Myocyte (in vitro differentiated cells): ENCODE results near the gene GBP5. TPM values are rescaled to one million over a fixed set of nuclear protein-coding genes. Genes with fewer than 3 reads are reported as not detected.
"Not testable (repeated sequence)": the region's sequence is repeated elsewhere in the genome, so short reads cannot be mapped to it uniquely, and the experiment has no call there.

Source experiments
- DNase-seq: peaks from one replicate; pipeline ENCODE4 v3.0.0-alpha.2; 2012; ENCODE audit warnings: low read depth
- total RNA-seq: library from RNA; depleted of rRNA; stranded (reverse); fragments of >200 nt; gene quantifications from 2 replicates; pipeline ENCODE4 v1.2.3, GENCODE V29; 2014

The GBP5 gene
- total RNA-seq, 1 donor from 2014 or later: not detected

DNA sequence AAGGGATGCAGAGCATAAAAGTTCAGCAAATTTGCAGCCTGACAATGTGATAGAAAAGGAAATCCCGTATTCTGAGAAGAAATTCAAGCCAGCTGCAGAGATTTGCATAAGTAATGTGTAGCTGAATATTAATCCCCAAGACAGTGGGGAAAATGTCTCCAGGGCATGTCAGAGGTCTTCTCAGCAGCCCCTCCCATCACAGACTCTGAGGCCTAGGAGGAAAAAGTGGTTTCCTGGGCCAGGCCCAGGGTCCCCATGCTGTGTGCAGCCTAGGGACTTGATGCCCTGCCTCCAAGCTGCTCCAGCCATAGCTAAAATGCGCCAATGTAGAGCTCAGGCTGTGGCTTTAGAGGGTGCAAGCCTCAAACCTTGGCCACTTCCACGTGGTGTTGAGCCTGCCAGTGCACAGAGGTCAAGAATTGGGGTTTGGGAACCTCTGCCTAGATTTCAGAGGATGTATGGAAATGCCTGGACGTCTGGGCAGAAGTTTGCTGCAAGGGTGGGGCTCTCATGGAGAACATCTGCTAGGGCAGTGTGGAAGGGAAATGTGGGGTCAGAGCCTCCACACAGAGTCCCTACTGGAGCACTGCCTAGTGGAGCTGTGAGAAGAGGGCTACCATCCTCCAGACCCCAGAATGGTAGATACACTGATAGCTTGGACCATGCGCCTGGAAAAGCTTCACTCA, 11.6 kb upstream of the GBP5 start:
- not testable (repeated sequence) for DNase-seq

DNA sequence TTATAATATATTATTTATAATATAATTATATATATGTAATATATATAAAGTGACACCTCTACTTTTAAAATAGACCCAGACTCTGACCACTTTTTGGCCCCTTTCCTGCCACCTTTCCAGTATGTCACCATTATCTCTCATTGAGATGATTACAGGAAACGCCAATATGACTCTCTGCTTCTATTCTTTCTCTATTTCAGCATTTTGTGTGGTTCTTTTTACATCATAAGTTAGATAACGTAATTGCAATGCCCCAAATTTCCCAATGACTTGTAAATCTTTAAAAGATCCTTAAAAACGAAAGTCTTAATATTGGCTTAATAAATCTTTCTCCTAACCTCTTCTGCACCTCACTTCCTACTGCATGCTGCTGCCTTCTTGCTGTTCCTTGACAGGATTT, 8.1 kb upstream of the GBP5 start:
- DNase-seq: no peak

DNA sequence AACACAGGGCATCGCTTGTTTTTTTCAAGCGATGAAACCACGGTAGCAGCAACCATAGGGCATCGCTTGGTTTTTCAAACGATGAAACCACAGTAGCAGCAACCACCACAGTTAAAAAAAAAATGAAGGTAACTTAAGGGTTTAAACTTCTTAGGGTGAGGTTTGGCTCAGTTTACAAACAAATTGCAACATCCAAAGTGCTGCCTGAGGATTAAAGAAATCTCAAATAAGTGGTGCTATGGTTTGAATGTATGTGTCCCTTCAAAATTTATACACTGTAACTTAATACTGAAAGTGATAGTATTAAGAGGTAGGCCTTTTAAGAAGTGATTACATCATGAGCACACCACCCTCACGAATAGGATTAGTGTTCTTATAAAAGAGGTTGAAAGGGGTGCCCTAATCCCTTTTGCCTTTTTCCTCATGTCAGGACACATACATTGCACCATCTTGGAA, 6.4 kb upstream of the GBP5 start:
- no peak for DNase-seq

DNA sequence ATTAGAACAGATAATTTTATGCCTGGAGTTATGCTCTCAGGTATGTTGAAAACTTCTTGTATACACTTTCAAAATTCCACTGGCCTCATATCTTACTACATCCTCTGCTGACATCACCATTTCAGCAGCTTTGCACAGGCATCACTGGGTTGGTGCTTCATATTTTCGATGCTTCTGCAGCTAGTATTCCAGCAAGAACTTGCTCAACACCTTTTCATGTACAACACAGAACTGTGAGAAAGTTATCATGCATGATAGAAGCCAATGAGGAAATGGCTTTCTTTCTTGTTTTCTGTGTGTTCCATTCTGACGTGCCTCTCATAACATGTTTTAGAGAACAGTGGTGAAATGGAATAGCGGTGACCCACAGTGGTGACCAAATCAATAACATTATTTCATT, 5.1 kb upstream of the GBP5 start:
- DNase-seq: no peak

DNA sequence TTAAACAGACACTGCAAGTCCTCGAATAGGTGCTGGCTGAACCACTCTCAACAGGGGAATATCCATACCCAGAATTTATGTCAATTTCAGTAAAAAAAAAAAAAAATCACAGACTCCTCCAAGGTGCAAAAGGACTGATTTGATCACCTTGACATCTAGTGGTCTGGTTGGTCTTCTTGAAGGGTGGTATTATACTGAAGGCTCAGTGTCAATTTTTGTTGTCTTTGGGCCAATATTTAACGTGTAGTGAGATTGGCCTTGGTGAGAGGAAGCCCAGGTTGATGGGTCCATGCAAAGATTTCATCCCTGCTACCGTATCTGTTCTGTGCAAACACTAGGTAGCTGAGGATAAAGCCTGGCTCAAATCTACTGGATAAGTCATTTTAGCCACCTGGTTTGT, 4.0 kb upstream of the GBP5 start:
- no peak for DNase-seq

DNA sequence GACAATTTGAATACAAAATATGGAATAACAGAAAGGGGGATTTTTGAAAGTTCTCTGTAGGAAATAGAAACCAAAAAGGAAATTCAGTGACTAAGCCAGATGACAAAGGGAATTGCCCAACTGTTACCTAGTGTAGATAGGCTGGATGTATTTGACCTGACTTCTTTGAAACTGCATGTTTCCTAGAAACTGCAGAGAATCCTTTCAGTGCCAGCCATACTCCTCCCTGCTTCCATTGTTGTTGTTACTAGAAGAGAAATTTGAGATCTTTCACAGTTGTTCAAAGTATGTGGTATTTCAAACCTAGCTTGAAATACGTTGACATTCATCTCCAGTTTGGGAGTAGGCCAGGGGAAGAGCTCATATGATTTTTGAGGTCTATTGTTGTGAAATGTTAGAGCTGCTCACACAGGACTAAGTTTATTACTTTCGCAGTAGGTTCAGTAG, 1.8 kb upstream of the GBP5 start:
- peak; percentile 82 for DNase-seq

DNA sequence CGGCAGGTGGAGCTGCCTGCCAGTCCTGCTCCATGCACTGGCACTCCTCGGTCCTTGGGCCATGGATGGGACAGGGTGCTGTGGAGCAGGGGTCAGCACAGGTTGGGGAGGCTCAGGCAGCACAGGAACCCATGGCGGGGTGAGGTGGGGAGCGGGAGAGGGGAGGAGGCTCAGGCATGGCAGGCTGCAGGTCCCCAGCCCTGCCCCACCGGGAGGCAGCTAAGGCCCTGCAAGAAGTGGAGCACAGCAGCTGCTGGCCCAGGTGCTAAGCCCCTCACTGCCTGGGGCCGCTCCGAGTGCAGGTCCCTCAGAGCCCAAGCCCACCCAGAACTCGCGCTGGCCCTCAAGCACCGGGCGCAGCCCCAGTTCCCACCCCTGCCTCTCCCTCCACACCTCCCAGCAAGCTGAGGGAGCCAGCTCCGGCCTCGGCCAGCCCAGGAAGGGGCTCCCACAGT, 691 bp upstream of the GBP5 start:
- no peak for DNase-seq

DNA sequence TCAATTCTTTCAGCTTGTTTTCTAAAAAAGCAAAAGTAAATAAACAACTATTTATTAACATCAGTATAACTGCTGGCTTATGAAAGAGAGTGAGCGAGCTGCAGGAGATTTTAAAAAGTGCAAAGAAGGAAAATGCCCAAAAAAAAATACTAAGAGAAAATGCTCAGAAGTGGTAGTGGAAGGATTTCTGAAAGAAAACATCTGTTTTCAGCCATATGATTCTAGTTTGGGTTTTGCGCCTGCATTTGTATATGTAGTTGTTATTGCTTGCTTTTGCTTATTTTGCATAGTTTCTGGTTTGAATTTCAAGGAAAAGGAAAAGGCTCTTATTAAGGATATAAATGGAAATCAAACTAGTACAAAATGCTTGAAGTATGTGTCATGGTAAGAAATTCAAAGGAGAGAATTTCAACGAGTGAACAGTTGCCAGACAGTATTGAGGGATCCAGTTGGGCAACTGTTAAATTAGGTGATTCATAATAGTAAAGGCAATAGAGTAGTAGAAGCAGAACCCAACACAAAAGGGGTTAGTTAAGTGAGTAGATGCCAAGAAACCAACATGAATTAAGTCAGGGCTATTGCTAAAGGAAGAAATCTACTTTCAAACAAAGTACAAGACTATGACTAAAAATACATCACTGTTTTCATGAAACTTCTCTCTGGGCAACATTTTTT, 1.2 kb downstream of the GBP5 start:
- peak; percentile 58 for DNase-seq

DNA sequence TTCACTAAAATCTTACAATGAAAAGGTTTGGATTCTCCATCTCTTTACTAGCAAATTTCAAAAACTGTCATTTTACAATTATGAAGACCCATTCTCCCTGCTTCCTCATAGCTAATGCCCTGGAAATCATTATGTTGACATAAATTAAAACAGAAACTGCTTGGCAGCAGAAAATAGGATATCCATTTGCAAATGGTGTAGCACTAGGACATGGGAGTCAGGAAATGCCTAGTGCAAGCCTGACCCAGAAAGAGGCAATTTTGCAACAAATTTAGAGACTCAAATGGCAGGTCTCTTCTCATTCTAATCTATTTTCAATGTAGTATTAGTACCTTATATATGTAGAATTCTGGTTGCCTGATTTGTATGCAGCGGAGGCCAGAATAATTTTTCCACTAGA, 2.2 kb downstream of the GBP5 start:
- no peak for DNase-seq

DNA sequence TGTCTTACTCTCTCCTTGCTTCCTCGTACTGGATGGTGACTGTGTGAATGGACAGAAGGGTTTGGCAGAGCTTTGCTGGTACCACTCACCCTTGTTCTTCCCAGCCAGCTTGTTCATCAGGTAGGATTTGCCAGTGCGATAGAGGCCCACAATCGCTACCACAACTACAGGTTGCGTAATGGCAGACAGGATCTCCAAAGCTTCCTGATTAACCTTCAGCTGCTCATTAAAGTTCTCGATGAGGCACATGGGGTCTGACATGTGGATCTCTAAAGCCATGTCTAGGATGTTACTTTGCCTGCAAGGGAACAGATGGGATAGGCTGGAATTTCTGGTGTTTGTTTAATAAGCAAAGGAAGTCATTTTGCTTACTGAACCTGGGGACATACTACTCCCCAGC, 3.4 kb downstream of the GBP5 start:
- no peak for DNase-seq

DNA sequence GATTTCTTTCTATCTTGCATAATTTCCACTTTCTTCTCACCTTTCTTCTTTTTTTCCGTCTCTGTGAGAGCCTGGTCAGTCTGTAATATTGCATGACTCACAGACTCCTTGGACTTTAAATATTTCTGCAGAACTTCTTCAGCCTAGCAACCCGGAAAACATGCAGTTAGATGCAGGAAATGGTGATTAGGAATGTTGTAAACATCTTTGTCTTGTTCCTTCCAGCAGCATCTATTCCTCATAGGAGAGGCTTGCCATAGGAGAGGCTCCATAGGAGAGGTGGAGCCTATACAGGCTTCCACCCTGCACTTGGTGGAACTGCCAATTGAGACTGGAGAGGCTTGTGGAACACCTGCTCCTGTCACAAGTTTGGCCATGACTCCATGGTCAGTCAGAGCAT, 10.0 kb downstream of the GBP5 start:
- DNase-seq: peak; percentile 14

DNA sequence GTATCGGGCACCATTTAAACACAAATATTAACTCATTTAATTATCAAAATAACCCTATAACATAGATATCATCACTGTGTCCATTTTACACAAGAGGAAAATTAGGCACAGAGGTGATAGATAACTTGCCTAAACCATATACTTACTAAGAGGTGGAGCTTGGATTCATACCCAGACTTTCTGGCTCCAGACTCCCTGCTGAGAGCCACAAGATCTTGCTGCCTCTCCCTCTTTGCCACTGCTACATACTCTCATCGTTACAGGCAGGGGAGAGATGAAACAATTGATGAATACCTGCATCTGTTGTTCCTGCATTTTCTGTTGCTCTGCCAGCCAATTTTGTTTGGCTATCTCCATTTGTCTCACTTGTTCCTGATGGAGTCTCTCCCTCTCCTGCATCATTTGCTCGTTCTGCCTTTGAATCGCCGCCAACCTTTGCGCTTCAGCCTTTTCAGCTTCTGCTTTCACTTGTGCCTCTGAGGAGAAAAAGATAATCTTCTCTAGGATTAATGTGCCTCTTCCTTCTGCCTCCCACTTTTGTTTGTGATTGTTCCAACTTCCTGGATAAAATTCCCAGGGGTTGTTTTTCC, 10.6 kb downstream of the GBP5 start:
- DNase-seq: no peak

DNA sequence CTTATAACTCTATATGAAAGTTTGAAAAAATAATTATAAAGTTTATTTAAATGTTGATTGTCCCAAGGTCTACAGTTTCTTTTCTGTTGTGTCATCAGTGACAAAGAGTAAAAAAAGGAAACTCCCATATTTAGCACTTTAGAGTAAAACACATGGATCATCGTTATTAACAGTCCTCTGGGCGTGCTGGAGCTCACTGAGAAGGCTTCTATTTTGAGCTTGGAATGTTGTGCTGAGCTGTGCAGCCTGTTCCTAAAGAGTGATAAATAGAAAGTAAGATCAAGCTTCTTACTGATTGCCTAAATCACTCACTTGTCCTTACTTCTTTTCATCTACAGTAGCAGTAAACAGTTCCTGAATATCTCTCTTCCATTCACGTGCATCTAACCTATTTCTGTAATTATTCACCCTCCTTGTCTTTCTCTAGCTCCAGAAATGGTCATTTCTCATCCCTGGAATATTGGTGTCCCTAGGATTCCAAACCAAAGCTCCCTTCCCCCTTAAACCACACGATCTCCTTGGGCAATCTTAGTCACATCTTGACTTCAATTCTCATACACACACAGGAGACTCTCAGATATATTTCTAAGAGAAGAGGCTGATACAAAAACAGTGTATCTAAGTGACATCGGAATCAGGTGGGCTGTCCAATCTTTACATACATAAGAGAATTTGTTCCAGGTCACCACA, 11.9 kb downstream of the GBP5 start:
- DNase-seq: peak; percentile 61

DNA sequence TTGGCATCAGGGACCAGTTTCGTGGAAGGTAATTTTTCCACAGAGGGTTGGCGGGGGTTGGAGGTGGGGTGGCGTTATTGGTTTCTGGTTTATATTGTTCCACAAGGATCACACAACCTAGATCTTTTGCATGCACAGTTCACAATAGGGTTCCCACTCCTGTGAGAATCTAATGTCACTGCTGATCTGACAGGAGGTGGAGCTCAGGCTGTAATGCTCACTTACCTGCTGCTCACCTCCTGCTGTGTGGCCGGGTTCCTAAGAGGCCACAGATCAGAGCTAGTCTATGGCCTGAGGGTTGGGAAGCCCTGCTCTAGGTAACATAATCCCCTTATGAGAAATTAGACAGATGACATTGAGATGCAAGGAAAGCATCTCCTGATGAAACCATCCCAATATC, 12.6 kb downstream of the GBP5 start:
- DNase-seq: no peak

DNA sequence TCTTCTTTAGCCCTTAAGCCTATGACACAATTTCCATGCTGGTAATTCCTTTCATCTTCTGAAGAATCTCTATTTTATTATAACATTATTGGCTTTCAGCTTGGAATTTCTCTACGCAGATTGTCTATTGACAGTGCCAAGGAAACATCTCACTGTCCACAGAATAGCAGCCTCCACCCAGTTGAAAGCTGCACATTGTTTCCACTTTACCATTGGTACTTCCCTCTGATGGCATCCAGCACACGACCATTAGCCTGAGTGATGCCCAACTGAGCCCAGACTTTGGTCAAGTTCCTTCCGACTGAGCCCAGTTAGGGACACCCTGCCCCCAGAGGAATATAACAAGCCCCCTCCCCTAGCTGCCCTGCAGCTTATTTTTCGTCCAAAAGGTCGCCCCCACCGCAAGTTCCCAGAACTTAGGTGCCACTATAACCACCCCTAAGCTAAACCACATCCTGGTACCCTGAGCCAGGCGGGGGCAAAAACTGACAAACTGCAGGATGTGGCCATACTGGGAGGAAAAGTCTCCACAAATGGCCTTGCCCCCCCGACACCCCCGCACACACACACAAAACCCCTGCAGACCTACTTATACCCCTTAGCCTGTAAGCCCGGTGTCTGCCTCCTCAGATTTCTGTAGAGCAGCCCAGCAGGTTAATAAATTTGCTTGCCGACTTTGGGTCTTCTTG, 13.2 kb downstream of the GBP5 start:
- no peak for DNase-seq

DNA sequence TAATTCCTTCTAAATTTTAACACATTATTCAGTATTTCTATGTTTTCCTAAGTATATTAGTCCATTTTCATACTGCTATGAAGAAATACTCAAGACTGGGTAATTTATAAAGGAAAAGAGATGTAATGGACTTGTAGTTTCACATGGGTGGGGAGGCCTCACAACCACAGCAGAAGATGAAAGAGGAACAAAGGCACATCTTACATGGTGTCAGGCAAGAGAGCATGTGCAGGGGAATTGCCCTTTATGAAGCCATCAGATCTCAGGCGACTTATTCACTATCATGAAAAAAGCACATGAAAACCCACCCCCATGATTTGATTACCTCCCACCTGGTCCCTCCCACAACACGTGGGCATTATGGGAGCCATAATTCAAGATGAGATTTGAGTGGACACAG, 15.6 kb downstream of the GBP5 start:
- DNase-seq: no peak

DNA sequence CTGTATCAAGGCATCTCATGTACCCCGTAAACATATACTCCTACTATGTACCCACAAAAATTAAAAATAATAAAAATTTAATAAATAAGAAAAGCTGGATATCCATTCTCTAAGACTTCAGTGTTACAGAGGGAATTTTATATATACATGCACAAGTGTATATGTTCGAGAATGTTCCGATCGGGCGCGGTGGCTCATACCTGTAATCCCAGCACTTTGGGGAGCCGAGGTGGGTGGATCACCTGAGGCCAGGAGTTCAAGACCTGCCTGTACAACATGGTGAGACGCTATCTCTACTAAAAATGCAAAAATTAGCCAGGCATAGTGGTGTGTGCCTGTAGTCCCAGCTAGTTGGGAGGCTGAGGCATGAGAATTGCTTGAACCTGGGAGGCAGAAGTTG, 17.1 kb downstream of the GBP5 start:
- DNase-seq: not testable (repeated sequence)

DNA sequence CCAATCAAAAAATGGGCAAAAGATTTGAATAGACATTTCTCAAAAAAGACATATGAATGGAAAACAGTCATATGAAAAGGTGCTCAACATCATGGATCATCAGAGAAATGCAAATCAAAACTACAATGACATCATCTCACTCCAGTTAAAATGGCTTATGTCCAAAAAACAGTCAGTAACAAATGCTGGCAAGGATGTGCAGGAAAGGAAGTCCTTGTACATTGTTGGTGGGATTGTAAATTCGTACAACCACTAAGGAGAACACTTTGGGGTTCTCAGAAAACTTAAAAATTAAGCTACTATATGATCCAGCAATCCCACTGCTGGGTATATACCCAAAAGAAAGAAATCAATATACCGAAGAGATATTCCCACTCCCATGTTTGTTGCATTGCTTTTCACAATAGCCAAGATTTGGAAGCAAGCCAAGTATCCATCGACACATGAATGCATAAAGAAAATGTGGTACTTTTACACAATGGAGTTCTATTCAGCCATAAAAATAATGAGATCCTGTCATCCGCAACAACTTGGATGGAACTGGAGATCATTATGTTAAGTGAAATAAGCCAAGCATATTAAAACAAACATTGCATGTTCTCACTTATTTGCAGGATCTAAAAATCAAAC, 17.9 kb downstream of the GBP5 start:
- no peak for DNase-seq

DNA sequence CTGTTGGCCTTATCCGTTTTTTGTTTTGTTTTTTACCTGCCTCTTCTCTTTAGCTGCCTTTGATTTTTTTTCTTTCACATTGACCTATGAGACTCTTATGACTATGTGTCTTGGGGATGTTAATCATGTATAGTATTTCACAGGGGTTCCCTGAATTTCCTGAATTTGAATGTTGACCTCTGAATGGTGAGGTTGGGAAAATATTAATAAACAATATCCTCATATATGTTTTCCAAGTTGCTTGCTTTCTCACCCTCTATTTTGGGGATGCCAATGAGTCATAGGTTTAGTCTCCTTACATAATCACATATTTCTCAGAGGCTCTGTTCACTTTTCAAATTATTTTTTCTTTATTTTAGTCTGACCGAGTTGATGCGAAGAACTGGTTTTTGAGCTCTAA, 29.6 kb downstream of the GBP5 start:
- DNase-seq: no peak
